NCI-H2196 treated with DMSO at 0.1 percent for 48 hours (cell line): ENCODE measurements around the gene RANBP17.
A peak's percentile ranks its signal among the peaks of the same experiment; 100 is the strongest.
"Not testable (repeated sequence)": the region's sequence is repeated elsewhere in the genome, so short reads cannot be mapped to it uniquely, and the experiment has no call there.

Source experiments
- DNase-seq: peaks from one replicate; lab custom pipeline; 2025; ENCODE audit not compliant: unreplicated experiment; lab: John Stamatoyannopoulos, UW

Gene RANBP17

GRCh38 chr5:171143926-171144325 is 282.1 kb downstream of the RANBP17 start:
- no peak for DNase-seq

GRCh38 chr5:171149333-171149732 is 287.5 kb downstream of the RANBP17 start:
- no peak for DNase-seq

GRCh38 chr5:171149772-171150171 is 288.0 kb downstream of the RANBP17 start:
- DNase-seq, result no peak

- DNase-seq, result no peak
Observed at GRCh38 chr5:171152382-171152781, 290.6 kb downstream of the RANBP17 start.

GRCh38 chr5:171155621-171156020 is 293.8 kb downstream of the RANBP17 start:
- DNase-seq, result no peak

GRCh38 chr5:171157276-171157675 is 295.5 kb downstream of the RANBP17 start:
- no peak for DNase-seq

- no peak for DNase-seq
Observed at GRCh38 chr5:171157775-171158174, 296.0 kb downstream of the RANBP17 start.

- DNase-seq, result no peak
Observed at GRCh38 chr5:171158581-171158980, 296.8 kb downstream of the RANBP17 start.

- DNase-seq, result no peak
Observed at GRCh38 chr5:171162165-171162564, 300.3 kb downstream of the RANBP17 start.

- DNase-seq, result peak; percentile 6
Observed at GRCh38 chr5:171162596-171162995, 300.8 kb downstream of the RANBP17 start.

- no peak for DNase-seq
Observed at GRCh38 chr5:171166766-171167165, 304.9 kb downstream of the RANBP17 start.

- DNase-seq, result no peak
Observed at GRCh38 chr5:171168171-171168570, 306.4 kb downstream of the RANBP17 start.

GRCh38 chr5:171174960-171175359 is 313.1 kb downstream of the RANBP17 start:
- DNase-seq, result not testable (repeated sequence)

GRCh38 chr5:171175746-171176145 is 313.9 kb downstream of the RANBP17 start:
- DNase-seq, result no peak

GRCh38 chr5:171178190-171178589 is 316.4 kb downstream of the RANBP17 start:
- DNase-seq, result not testable (repeated sequence)

- no peak for DNase-seq
Observed at GRCh38 chr5:171188016-171188415, 326.2 kb downstream of the RANBP17 start.

GRCh38 chr5:171189442-171189841 is 327.6 kb downstream of the RANBP17 start:
- no peak for DNase-seq

GRCh38 chr5:171192111-171192510 is 330.3 kb downstream of the RANBP17 start:
- no peak for DNase-seq

- DNase-seq, result no peak
Observed at GRCh38 chr5:171201310-171201709, 339.5 kb downstream of the RANBP17 start.

GRCh38 chr5:171205375-171205774 is 343.6 kb downstream of the RANBP17 start:
- DNase-seq, result no peak

- no peak for DNase-seq
Observed at GRCh38 chr5:171207256-171207847, 345.5 kb downstream of the RANBP17 start.

GRCh38 chr5:171221916-171222315 is 360.1 kb downstream of the RANBP17 start:
- DNase-seq, result no peak

- no peak for DNase-seq
Observed at GRCh38 chr5:171223927-171224326, 362.1 kb downstream of the RANBP17 start.
